SIG-M5 (cell line): Measurements from ENCODE around the gene SLC32A1.

Experiments
- DNase-seq: peaks from one replicate; lab custom pipeline; 2025; lab: John Stamatoyannopoulos, UW

SLC32A1 gene

DNA sequence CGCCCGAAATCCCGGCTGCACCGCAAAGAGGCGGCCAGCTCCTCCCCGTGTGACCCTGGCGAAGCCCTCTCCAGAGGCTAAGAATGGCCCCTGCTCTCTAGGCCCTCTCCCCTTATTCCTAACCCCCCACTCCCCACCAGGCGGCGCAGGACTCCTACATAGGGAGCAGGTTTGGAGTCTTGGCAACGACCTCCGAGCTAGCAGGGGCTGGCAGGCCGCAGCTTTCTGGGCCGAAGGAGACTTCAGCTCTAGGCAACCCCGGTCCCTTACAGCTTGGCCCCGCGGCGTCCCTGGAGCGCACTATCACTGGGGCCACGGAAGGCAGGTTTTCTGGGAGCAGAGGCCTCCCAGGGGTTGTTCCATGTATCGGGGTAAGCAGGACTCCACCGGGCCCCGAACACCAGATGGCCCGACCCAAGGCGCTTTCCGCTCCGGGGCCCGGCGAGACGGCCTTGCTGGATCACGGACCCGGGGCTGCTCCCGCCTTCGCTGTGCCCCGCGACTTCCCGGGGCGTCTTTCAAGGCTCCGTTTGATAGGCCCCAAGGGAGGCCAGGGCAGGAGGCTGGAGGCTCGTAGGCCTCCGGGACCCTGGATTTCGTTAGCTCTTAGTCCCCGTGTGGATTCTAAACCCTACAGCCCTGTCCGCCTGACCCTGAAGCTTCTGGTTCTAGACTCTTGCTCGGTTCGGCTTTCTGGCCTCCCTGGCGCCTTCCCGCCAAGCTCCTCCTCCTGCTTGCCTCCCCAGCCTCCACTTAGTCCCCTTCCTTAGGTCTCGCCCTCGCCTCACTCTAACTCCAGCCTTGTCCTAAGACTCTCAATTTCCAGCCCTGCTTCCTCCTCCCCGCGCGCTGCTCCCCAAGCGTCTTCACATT is 1.9 kb downstream of the SLC32A1 start:
- DNase-seq = no peak

DNA sequence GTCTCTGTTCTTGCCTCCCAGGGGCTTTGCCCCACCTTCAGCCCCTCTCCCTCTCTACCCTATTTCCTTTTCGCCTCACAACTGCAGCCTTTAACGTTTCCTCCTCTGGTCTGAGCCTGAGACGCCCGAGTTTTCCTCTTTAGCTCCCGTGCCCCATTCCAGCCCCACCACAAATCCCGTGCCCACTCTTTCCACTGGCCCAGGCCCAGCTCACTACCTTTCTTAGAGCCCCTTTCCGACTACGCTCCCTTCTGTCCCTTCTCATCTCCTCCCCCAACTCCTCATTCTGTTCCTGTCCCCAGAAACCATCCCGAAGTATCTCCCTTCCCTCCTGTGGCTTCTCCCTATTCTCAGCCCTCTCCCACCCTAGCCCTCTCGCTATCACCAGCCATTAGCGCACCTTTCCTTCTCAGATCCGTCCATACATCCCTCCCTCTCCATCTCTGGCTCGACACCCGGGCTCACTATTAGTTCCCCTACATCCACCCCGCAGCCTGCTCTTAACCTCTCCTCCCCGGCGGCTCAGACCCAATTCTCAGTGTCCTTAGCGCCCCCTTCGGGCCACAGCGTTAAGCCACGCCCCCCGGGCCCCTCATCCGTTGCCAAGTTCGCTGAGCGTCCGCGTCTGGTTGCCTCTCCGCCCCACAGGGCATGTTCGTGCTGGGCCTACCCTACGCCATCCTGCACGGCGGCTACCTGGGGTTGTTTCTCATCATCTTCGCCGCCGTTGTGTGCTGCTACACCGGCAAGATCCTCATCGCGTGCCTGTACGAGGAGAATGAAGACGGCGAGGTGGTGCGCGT is 2.7 kb downstream of the SLC32A1 start:
- DNase-seq = no peak

DNA sequence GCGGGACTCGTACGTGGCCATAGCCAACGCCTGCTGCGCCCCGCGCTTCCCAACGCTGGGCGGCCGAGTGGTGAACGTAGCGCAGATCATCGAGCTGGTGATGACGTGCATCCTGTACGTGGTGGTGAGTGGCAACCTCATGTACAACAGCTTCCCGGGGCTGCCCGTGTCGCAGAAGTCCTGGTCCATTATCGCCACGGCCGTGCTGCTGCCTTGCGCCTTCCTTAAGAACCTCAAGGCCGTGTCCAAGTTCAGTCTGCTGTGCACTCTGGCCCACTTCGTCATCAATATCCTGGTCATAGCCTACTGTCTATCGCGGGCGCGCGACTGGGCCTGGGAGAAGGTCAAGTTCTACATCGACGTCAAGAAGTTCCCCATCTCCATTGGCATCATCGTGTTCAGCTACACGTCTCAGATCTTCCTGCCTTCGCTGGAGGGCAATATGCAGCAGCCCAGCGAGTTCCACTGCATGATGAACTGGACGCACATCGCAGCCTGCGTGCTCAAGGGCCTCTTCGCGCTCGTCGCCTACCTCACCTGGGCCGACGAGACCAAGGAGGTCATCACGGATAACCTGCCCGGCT is 3.4 kb downstream of the SLC32A1 start:
- DNase-seq = no peak

DNA sequence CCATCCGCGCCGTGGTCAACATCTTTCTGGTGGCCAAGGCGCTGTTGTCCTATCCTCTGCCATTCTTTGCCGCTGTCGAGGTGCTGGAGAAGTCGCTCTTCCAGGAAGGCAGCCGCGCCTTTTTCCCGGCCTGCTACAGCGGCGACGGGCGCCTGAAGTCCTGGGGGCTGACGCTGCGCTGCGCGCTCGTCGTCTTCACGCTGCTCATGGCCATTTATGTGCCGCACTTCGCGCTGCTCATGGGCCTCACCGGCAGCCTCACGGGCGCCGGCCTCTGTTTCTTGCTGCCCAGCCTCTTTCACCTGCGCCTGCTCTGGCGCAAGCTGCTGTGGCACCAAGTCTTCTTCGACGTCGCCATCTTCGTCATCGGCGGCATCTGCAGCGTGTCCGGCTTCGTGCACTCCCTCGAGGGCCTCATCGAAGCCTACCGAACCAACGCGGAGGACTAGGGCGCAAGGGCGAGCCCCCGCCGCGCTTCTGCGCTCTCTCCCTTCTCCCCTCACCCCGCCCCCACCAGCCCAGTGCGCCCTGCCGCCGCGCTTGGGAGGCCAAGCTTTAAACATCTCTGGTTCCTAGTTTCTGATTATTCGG is 4.0 kb downstream of the SLC32A1 start:
- no peak for DNase-seq

DNA sequence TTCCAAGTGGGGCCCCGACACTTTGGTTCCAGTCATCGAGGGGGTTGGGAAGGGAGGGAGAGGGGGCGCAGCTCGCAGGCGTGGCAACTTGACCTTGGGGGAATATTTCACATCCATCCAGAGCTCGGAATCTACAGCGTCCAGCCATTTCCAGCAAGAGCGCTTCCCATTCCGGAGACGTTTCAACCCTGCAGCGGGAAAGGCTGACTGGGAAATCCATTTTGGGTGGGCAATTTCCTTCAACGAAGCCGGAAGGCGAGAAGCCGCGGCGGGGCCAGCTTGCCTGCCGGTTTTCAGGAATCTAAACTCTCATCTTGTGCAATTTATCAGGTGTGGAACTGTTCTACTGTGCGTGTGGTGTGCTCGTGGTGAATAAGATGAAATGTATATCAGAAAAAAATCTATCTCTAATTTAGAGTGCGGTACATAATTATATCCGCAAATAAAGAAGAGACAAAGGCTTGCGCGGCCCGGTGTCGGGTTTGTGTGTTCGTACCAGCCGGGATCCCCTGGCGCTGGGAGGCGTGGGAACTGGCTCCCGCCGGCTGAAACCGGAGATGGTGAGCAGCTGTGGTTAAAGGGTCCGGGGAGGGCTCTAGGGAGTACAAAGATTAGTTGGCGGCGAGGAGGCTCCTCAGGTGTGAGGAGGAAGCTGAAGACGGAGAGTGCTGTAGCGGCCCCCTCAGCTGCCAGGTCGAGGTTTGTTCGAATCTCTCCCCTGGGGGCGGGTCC is 4.8 kb downstream of the SLC32A1 start:
- DNase-seq = no peak

DNA sequence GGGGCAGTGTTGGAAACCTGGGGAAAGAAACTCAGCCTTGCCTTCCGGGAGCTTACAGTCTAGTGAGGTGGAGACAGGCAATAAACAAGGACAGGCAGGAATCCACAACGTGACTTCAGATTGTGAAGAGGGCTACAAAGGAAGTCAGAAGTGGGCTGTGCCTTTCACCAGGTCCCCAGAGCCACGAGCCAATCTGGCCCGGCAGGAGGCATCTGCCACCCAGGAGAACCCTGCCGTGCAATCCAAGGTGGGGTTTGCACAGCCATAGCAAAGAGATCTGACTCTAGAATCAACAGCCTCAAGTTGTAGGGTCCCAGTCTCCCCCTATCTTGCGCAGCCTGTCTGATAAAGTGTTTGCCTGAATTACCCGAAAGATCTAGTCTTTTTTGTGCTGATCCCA is 5.5 kb downstream of the SLC32A1 start:
- DNase-seq = no peak

DNA sequence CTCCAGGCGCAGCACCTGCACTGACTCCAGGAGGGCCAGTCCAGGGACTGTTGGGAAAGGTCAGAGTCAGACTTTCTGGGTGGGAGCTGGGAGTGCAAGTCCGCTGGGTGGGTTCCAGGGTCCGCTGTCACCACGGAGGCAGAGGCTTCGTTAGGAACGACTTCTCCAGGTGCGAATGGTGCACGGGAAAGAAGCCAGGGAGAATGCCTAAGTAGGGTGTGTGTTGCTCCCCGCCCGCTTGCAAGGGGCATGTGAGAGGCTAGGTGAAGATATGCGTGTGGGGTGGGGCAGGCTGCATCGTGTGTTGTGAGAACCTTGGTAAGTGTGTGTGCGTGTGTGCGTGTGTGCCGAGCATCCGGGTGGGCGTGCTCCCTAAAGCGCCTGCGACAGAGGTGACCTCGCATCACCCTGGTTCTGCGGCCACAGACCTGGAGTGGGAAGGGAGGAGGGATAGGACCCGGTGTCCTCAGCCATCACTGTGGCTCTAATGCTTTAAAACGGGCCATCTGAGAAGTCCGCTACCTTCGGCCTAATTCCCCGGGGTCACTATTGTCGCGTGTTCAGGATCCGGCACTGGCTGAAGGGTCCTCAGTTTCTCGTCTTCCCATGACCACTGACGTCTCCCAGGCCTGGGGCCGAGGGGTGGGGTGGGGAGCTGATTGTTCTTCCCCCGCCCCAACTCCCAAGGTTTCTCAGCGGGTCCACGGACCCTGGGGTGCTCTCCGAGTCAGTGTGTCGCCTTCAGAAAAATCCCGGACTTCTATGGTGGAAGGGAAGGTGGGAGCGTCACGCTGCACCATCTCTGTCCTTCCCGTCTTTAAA is 6.1 kb downstream of the SLC32A1 start:
- no peak for DNase-seq

DNA sequence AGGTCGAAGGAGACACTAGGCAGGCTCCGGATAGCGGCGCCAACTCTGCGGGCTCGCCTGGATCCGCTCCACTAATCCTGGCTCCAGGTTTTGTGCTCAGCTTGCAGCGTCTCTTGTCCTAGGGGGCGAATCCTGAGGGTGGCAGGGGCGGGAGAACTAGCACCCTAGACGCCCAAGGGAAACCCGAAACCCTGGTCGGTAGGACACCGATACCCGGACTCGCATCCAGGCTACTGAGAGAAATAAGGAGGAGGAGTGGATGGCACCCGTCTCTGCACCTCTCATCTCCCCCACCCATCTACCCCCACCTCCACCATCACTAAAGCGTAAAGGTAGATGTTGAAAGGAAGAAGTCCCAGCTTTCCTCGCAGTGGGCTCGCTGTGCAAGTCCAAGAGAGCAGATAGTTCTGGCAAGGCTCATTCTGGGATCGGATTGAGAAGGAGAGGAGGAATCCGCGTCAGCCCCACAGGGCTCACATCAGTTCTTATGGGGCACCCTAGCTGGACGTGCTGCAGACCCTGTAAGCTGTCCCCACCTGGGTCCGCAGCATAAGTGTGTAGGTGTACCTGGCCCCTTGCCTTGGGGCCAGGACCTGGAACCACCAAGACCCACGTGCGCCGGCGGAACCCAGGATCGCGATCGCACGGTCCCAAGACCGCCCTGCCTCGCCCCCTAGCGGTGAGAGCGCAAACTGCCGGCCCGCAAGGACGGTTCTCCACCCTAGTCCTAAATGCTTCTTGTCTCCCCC is 6.9 kb downstream of the SLC32A1 start:
- no peak for DNase-seq

DNA sequence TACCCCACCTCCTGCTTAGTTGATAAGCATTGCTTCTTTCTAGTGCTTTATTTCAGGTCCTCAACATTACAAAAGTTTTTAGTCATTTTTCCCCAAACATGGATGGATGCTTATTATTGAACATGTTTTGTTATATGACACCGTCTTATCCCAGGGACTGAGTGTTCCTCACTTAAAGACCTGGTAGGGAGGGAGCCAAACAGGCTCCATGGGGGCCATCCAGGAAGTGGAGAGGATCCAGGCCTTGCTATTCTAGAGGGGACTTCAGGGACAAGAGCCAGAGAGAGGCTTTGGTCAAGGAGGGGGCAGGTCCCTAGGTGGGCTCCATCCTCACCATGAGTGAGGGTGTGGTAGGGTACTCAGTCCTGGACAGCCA is 7.4 kb downstream of the SLC32A1 start:
- no peak for DNase-seq

DNA sequence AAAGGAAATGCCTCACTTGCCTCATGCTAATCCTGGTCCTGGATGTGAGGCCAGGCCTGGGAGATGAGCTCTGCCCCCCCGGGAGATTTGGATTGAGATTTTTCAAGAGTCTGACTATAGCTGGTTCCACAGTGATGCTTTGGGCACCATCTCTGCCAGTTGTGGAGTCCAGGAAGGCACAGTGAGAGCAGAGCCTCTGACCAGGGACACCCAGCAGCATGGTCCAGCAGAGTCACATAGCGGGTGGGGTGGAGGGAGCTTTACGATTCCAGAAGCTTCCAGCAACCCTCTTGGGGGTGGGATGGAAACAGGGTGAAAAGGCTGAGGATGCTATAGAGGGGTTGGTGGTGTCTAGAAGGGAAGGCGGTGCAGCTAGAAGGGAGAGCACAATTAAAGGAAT is 8.7 kb downstream of the SLC32A1 start:
- no peak for DNase-seq

DNA sequence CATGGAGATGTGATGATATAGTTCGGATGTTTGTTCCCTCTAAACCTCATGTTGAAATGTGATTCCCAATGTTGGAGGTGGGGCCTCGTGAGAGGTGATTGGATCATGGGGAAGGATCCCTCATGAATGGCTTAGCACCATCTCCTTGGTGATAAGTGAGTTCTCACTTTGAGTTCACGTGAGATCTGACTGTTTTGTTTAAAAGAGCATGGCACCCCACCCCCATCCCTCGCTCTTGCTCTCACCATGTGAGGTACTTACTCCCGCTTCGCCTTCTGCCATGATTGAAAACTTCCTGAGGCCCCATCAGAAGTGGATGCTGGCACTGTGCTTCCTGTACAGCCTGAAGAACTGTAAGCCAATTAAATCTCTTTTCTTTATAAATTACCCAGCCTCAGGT is 10.9 kb downstream of the SLC32A1 start:
- no peak for DNase-seq

DNA sequence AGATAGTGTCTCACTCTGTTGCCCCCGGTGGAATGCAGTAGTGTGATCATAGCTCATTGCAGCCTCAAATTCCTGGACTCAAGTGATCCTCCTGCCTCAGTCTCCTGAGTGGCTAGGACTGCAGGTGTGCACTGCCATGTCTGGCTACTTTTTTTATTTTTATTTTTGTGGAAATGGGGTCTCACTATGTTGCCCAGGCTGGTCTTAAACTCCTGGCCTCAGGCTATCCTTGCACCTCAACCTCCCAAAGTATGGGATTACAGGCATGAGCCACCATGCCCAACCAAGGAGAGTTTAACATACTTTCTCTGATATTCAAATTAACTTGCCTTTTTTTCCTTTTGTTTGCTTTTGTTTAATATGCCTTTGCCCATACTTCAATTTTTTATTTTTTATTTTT is 13.6 kb downstream of the SLC32A1 start:
- DNase-seq = no peak

DNA sequence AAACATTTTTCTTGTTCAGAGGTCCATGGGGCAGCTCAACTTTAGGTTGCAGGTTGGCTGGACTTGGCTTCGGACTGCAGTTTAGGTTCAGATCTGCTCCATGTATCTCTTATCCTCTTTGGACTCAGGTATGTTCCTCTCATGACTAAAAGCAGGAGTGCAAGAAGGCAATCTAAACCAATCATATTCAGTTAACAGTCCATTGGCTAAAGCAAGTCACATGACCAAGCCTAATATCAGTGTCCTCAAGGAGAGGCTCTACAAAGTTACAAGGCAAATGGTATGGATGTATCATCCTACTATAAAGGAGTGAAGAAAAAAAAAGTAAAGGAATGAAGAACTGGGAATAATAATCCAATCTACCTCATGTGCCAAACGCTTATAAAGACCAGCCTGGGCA is 21.5 kb downstream of the SLC32A1 start:
- no peak for DNase-seq

DNA sequence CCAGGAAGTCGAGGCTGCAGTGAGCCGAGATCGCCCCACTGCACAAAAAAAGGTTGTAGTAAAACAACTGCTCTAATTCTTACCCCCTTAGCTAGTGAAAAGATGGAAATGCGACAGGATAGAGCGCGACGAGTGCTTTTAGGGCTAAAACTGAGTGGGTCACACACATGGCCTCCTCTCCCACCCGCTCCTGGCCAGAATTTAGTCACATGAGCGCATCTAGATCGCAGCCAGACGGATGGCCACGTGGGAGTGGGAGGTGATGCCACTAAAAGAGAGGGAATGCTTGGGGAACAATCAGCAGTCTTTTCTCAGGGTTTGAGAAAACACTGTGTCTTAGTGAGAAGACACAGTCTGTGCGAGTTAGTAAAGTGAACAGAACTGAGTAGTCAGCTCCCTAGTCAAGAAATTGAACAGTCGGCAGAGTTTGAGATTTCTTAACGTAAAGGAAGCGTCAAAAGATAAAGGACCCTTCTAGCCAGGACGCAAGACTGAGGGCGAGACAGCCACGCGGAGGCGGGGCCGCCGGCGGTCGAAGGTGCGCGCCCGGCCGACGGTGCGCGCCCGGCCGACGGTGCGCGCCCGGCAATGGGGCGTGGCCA is 23.3 kb downstream of the SLC32A1 start:
- DNase-seq = no peak

DNA sequence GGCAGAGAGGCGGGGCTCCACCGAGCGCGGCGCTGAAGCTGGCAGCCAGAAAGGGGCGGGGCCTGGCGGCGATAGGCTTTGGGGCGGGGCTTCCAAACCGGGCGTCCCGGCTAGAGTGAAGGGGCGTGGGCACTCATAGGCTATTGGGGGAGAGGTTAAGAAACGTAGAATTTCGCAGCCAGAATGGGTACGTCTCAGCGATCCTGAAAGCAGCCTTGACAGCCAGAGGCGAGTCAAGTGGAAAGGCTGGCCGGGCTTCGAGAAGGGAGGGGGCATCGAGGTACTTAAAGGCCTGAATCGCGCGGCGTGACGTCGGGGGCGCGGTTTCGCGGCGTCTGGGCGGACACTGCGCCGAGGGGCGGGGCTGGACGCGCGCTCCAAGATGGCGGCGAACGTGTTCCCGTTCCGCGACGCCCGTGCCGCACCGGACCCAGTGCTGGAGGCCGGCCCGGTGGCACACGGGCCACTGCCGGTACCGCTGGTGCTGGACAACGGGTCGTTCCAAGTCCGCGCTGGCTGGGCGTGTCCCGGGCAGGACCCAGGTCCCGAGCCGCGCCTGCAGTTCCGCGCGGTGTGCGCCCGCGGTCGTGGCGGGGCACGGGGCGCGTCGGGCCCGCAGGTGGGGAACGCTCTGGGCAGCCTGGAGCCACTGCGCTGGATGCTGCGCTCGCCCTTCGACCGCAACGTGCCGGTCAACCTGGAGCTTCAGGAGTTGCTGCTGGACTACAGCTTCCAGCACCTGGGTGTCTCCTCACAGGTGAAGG is 24.0 kb downstream of the SLC32A1 start, which contains the start of gene ACTR5:
Gene ACTR5 (plus strand): TSS at position 364 of the 764 bp plus-strand sequence. CDS start 19 bp downstream, at position 383.
- peak; percentile 66 for DNase-seq

DNA sequence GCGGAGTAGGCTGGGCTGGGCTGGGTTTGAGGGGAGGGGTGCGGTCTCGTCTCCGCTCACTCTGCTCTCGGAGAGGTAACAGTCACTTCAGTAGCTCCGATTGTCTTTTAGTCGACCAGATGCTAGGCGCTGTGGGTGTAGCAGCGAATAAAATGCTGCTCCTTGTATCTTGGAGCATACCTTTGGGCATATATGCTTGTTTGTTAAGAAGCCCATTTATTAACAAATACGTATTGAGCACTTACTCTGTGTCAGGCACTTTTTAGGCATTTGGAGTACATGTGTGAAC is 24.5 kb downstream of the SLC32A1 start:
- DNase-seq = no peak

DNA sequence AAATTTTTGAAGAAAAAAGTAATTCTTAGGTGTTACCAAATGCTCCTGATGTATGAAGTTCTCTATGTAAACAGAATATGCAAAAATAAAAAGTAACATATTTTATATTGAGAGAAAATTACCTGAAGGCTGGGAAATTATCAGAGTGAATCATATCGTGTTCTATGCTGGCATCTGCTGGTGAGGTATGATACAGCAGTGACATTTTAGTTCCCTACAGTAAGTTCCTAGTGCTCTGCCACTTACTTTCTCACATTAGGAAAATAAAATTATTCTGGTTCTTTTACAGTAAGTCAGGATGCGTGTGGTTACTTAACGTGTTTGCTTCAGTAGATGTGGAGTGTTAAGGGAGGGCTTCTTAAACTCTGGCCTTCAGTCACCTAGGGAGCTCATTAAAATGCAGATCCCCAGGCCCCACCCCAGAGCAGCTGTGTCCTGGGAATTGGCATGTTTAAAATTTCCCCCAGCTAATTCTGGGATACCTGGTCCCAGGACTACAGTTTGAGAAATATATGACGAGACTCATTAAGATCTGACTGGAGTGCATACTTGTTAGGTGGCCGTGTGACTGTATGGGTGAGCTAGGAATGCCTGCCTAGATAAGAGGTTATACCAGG is 27.2 kb downstream of the SLC32A1 start:
- no peak for DNase-seq

DNA sequence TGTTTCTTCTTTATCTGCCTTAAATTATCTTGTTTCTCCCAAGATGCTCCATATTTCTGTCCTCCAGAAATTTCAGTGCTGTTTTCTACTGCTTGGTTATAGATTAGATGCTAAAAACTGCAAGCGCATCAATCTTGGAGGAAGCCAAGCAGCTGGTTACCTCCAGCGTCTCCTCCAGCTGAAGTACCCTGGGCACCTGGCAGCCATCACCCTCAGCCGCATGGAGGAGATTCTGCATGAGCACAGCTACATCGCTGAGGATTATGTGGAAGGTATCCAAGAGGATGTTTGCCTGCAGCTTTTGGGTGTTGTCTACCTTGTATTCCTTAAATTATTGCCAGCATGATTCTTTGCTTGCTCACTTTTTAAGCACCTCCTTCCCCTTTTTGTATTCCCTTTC is 27.7 kb downstream of the SLC32A1 start:
- no peak for DNase-seq

DNA sequence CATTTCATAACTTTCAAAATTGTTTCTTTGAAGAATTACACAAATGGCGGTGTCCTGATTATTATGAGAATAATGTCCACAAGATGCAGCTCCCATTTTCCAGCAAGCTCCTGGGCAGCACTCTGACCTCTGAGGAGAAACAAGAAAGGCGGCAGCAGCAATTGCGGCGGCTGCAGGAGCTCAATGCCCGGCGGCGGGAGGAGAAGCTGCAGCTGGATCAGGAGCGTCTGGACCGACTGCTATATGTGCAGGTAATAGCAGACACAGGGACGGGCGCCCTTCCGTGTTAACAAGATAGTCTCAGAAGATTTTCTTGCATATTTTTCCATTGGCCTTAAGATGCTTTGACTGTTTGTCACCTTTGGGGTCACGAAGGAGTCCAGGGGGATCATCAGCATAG is 30.6 kb downstream of the SLC32A1 start:
- no peak for DNase-seq
